Epidermal melanocyte (primary cell): ENCODE measurements around the gene RNF13.

ENCODE experiments used
- DNase-seq: peaks from one replicate; pipeline ENCODE4 v3.0.0; 2011; ENCODE audit warnings: low spot score; ENCODE audit not compliant: insufficient read length

RNF13 gene

DNA sequence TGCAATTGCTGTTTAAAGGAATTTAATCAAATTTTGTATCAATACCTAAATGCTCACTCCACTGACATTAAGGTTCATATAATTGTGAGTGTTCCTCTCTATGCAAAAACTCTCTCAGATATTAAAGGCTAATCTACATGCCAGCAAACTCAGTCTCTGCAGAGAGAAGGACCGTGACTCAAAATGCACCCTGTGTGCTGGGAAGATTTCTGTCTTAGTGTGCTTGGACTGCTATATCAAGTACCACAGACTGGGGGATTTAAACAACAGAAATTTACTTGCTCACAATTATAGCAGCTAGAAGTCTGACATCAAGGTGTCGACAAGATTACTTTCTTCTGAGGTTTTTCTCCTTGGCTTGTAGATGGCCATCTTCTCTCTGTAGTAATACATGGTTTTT is 176.3 kb downstream of the RNF13 start:
- no peak for DNase-seq

DNA sequence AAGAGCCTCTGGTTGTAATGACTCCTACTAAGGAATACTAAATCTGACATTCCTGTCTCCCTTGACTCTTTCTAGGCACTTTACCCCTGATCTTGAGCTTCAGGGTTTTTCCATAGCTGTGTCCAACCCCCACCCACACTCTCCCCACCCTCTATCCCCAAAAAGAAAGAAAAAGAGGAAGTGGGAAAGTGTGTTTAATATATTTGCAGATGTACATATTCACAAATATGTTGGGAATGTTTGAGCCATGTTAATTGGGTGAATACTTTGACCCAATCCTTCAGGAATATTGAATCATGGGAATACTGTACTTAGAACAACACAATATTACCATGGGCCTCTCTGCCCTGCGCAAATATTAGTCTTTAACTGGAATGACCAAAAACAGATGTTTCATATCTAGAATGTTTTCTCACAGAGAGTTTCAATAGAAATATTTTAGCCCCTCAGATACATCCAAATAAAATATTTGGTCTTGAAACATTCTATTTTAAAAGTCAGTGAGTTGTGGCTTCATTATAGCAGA is 177.5 kb downstream of the RNF13 start:
- DNase-seq, result no peak

DNA sequence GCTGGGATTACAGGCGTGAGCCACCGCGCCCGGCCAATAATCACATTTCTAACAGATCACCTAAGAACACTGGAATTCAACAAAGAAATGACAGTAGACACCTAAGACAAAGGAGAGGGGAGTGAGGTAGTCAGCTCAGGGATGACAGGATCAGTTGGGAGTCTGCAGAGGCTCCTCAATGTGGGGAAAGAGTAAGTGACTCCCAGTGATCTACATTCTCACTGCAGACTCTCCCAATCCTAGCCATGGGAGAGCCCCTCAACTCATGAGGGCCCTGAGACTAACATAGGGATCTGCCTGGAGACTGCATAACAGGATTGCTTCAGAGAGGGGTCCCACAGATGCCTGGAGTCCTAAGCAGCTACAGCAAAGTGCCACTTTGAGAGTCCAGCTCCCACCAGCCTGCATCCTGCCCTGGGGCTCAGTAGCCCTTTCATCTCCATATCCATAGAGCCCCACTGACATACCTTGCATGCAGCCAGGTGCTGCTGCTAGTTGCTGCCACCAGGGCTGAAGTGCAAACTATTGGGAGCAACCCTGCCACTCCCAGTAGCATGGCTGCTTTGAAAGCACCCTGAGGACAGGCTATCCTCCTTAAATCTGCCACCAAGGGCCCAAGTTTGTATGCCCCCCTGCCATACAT is 179.5 kb downstream of the RNF13 start:
- DNase-seq, result no peak

DNA sequence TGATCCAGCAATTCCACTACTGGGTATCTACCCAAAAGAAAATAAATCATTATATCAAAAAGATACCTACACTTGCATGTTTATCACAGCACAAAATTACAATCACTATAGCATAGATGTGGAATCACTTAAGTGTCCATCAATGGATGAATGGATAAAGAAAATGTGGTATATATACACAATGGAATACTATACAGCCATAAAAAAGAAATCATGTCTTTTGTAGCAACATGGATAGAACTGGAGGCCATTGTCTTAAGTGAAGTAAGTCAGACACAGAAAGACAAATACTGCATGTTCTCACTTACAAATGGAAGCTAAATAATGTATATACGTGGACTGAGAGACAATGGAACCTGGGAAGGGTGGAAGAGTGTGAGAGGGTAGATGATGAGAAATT is 185.9 kb downstream of the RNF13 start:
- DNase-seq, result no peak

DNA sequence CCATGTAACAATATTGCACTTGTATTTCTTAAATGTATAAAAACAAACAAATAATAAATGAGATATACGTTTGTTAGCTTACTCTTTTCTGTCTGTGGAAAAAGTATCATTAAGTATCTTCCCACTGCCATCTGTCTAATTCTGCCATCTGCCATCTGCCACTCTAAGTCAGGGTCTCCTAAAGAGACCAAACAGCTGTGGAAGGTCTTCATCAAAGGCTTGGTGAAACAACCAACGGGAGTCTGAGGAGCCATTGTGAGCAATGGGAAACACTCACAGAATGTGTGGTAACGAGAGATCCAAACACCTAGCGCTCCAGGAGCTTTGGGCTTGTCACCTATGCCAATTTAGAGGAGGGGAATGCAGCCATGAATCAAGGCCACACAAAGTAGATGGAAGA is 186.4 kb downstream of the RNF13 start:
- no peak for DNase-seq

DNA sequence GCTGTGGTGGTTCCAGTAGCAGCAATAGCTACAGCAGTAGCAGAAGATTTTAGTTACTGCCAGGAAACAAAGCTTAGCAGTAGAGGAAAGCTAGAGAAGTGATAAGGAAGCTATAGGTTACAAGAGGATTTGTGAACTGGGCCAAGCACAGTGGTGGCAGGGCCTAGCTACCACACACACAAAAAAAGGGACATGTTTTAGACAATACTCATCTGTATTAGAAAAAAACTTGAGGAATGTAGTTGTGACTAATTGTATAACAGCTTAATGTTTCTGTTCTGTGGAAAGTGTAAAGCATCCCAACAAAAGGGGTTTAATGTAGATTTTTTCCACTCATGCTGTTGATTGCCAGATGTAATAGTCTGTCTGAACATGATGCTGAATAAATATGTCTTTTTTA is 187.6 kb downstream of the RNF13 start:
- no peak for DNase-seq

DNA sequence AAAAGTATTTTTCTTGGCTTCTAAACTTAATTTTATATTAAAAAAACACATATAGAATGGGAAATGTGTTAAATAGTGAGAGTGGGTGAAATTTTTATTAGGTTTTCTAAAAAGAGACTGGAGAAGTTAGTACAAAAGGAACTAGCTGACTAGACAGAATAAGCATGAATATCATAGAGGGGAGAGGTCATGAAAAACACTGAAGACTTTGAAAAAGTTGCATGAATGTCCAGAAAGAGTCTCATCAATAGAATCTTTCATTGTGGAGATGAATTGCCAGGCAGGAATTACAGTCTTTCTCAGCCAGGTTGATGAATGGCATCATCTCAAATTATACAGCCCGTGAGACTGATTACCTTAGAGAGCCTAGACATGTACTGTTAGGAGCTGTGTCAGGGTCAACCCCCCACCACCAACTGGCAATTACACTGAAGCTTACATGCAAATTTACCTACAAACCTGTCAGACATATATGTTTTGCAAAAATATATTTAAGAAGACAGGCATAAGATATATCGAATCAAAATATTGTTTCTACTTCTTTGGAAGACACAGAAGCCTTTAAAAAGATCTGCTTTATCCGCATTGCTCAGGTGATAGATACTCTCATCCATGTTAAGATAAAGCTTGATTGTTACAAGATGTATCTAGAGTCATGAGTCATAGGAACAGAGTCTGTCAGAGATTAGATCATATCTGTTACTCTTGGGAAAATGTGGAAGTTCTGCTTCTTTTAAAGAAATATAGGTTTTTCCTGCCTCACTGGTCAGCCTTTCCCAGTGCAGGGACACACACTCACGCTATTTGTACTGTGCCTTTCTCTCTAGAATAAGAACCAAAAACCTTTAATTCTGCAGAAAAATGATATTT is 192.5 kb downstream of the RNF13 start:
- no peak for DNase-seq

DNA sequence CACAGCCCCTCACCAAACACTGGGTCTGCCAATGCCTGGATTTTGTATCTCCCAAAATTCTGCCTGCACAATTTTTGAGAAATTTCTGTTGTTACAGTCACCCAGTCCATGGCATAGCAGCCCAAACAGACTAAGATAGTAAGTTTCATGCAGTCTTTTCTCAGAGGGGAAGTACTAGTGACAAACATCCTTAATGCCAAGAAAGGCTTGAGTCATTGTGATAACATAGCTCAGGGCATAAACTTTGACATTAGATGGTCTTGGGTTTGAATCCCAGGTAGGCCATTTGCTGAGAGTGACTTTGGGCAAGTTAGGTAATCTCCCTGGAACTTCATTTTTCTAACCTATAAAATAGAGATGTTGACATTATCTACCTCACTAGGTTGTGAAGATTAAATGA is 193.8 kb downstream of the RNF13 start:
- DNase-seq, result no peak
